ENCODE data around the gene TNRC18.

- TF ChIP-seq CTCF (conservative IDR thresholded peaks at IDR 0.05), result no peak
- no peak for TF ChIP-seq EZH2 (IDR thresholded peaks at IDR 0.05; ENCODE audit: low read depth)
Observed at GRCh38 chr7:5470167-5470532, 46.5 kb upstream of the TNRC18 start.
